ENCODE data around the gene GFM2. TPM values are rescaled to one million over a fixed set of nuclear protein-coding genes. Genes with fewer than 3 reads are reported as not detected.

Gene GFM2
- total RNA-seq, 3 donors from 2014 or later = 21.4 to 25.1 (median 22.2) TPM

- intact Hi-C loops (cut with DNase I, micrococcal nuclease) = loop anchor here in 1 of 2 donors (2.0 kb wide), 1 partner anchor 246 kb away; no protein-coding TSS in a partner anchor
- peak; percentile 8 for TF ChIP-seq CTCF (IDR thresholded peaks at IDR 0.05)
- DNase-seq (no peak), ATAC-seq (peak; percentile 26)
- no peak overlapping the region for H3K4me3 ChIP-seq
- no peaks in the 10 kb centered on the region for H3K36me3 ChIP-seq (ENCODE audit: low read depth)
- H3K4me1 ChIP-seq (ENCODE audit: low read depth) = no peaks in the 10 kb centered on the region
- no peaks in the 10 kb centered on the region for H3K9me3 ChIP-seq
Observed at GRCh38 chr5:74673011-74673790, 93.7 kb downstream of the GFM2 start.

GRCh38 chr5:74672215-74672877 is 94.6 kb downstream of the GFM2 start:
- no peak for DNase-seq
- no peaks in the 10 kb centered on the region for H3K9me3 ChIP-seq
- no peak overlapping the region for H3K4me3 ChIP-seq
- no peaks in the 10 kb centered on the region for H3K4me1 ChIP-seq (ENCODE audit: low read depth)
- no peak for ATAC-seq
- no peaks in the 10 kb centered on the region for H3K36me3 ChIP-seq (ENCODE audit: low read depth)
- intact Hi-C loops (cut with DNase I, micrococcal nuclease) = loop anchor here in 1 of 2 donors (2.0 kb wide), 1 partner anchor 246 kb away; no protein-coding TSS in a partner anchor
- TF ChIP-seq CTCF (IDR thresholded peaks at IDR 0.05) = no peak

Other genes starting within 250 kb of the GFM2 start
- 10 to 100 TPM; 14.6 to 23.3 (median 18.9) TPM for gene ENC1, start 126.4 kb downstream of the GFM2 start, total RNA-seq
- gene HEXB, start 81.9 kb downstream of the GFM2 start, total RNA-seq = 100 to 1,000 TPM; 132 to 169 (median 148) TPM
- gene NSA2, start 132 bp upstream of the GFM2 start, total RNA-seq = 10 to 100 TPM; 48.6 to 62.6 (median 49.9) TPM
- 1 to 10 TPM; 2.7 to 4.1 (median 2.9) TPM for gene FAM169A, start 99.3 kb upstream of the GFM2 start, total RNA-seq